SU-DHL-6 (cell line): ENCODE measurements around the gene FXYD2.

Experiments
- EZH2phosphoT487 ChIP-seq: fragments of 200-600 bp; sonication (generic), shearing (Covaris generic); conservative IDR thresholded peaks from 2 replicates; pipeline ENCODE4 v1.6.1; 2018; ENCODE audit warnings: mild to moderate bottlenecking, antibody characterized with exemption, low read length, moderate library complexity, mixed read lengths
- TF ChIP-seq, protein P1 (sequence below): fragments of 200-600 bp; sonication (generic); IDR thresholded peaks from one replicate; pipeline ENCODE4 v1.5.1; 2017; ENCODE audit warnings: antibody characterized with exemption, mild to moderate bottlenecking, low read length, moderate library complexity; ENCODE audit not compliant: insufficient read depth, poor library complexity, severe bottlenecking

DNA sequence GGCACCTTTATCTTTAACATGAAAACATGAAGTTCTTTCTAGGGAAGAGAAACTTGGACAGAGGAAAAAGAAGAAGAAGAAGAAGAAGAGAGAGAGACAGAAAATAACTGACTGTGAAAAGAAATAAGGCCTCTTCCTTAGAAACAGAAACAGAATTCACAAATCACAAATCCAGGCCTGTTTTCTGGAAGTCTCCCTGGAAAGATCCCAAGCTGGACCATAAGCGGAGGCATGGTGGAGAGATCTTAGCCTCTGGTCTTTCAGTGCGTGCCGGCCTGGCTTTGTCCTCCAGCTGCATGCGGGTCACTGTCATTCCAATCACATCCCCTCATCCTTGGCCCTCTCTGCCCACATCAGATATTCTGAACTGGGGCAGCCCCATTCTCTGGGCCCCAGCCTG is 45.1 kb upstream of the FXYD2 start:
- TF ChIP-seq, protein P1, sequence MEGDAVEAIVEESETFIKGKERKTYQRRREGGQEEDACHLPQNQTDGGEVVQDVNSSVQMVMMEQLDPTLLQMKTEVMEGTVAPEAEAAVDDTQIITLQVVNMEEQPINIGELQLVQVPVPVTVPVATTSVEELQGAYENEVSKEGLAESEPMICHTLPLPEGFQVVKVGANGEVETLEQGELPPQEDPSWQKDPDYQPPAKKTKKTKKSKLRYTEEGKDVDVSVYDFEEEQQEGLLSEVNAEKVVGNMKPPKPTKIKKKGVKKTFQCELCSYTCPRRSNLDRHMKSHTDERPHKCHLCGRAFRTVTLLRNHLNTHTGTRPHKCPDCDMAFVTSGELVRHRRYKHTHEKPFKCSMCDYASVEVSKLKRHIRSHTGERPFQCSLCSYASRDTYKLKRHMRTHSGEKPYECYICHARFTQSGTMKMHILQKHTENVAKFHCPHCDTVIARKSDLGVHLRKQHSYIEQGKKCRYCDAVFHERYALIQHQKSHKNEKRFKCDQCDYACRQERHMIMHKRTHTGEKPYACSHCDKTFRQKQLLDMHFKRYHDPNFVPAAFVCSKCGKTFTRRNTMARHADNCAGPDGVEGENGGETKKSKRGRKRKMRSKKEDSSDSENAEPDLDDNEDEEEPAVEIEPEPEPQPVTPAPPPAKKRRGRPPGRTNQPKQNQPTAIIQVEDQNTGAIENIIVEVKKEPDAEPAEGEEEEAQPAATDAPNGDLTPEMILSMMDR, result no peak
- TF ChIP-seq EZH2phosphoT487, result no peak
